SK-N-MC (cell line): Measurements from ENCODE around the gene ADARB2.

Experiments
- EZH2 ChIP-seq: fragments of 200-600 bp; sonication (generic); IDR thresholded peaks from one replicate; pipeline ENCODE4 v1.6.1; 2017; ENCODE audit warnings: antibody characterized with exemption
- POLR2AphosphoS5 ChIP-seq: IDR thresholded peaks from 2 replicates; pipeline ENCODE4 v1.6.1; 2012; ENCODE audit warnings: mild to moderate bottlenecking, low read depth, low read length, borderline replicate concordance

DNA sequence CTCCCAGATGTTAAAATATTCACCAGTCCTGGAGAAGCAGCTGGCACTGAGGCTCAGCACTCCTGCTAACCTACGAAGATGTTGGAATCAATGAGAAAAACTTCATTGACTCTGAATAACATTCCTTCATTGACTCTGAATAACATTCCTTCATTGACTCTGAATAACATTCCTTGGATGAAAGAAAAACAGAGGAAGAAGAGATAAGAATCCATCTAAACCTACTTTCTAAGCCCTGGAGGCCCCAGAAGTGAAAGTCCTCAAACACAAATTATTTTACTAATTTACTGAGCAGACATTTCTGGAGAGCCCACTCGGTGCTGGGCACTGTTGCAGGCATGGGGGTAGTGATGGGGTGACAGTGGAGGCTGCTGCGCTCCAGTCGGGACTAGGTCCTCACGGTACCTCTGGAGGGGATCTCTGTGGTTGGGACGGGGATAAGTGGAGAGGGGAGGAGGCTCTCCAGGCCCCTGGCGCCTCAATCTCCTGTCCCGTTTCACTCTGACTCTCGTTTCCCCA, 427.0 kb downstream of the ADARB2 start:
- no peak for TF ChIP-seq EZH2
- TF ChIP-seq POLR2AphosphoS5, result no peak
